Measurements from ENCODE around the gene ASCL2.

GRCh38 chr11:2303627-2304505, 33.5 kb upstream of the ASCL2 start:
- TF ChIP-seq CTCF (conservative IDR thresholded peaks at IDR 0.05 in 1 of 2, IDR thresholded peaks at IDR 0.05 in 1 of 2; ENCODE audit: extremely low read depth in 1 of 2, insufficient read depth in 1 of 2, low read depth in 1 of 2, low read length in 2 of 2) = no peak
- TF ChIP-seq EZH2 (IDR thresholded peaks at IDR 0.05; ENCODE audit: borderline replicate concordance, low read length) = no peak

Measured in mammary epithelial cell (primary cell).